Neural progenitor cell (in vitro differentiated cells): ENCODE data around the gene OR6K3. TPM values are rescaled to one million over a fixed set of nuclear protein-coding genes. Genes with fewer than 3 reads are reported as not detected.

Experiments used
- DNase-seq: peaks from one replicate; pipeline ENCODE4 v3.0.0-alpha.2; 2016; ENCODE audit warnings: low spot score
- H2AFZ ChIP-seq: fragments of 200-600 bp; sonication (generic); replicated peaks from 2 replicates; pipeline ENCODE4 v1.6.1; 2016; ENCODE audit warnings: antibody characterized with exemption
- H3F3A ChIP-seq: fragments of 200-600 bp; sonication (generic); 2 replicates; pipeline ENCODE4 v1.6.1; 2016; ENCODE audit warnings: antibody characterized with exemption, low read depth
- H3K27ac ChIP-seq: fragments of 200-600 bp; sonication (generic); 2 replicates; pipeline ENCODE4 v1.5.1; 2016; ENCODE audit warnings: mild to moderate bottlenecking
- H3K27me3 ChIP-seq: fragments of 200-600 bp; sonication (generic); 2 replicates; pipeline ENCODE4 v1.6.1; 2016; ENCODE audit warnings: mild to moderate bottlenecking, moderate library complexity
- H3K36me3 ChIP-seq: fragments of 200-600 bp; sonication (generic); 2 replicates; pipeline ENCODE4 v1.5.1; 2016
- H3K4me1 ChIP-seq: fragments of 200-600 bp; sonication (generic); 2 replicates; pipeline ENCODE4 v1.6.1; 2016; ENCODE audit warnings: mixed run types
- H3K4me2 ChIP-seq: fragments of 200-600 bp; sonication (generic); 2 replicates; pipeline ENCODE4 v1.6.1; 2016
- H3K4me3 ChIP-seq: fragments of 200-600 bp; sonication (generic); 2 replicates; pipeline ENCODE4 v1.5.1; 2016
- H3K79me2 ChIP-seq: fragments of 200-600 bp; sonication (generic); 2 replicates; pipeline ENCODE4 v1.6.1; 2016; ENCODE audit warnings: low read depth
- H3K9ac ChIP-seq: fragments of 200-600 bp; sonication (generic); 2 replicates; pipeline ENCODE4 v1.6.1; 2016
- H3K9me3 ChIP-seq: fragments of 200-600 bp; sonication (generic); 2 replicates; pipeline ENCODE4 v1.5.1; 2016; ENCODE audit warnings: low read depth
- H4K20me1 ChIP-seq: fragments of 200-600 bp; sonication (generic); 2 replicates; pipeline ENCODE4 v1.6.1; 2016; ENCODE audit warnings: low read depth
- H3K27ac Mint-ChIP-seq: 3 replicates; pipeline ENCODE4 v1.8.0; 2021; ENCODE audit warnings: mixed read lengths
- H3K27me3 Mint-ChIP-seq: 2 replicates; pipeline ENCODE4 v1.8.0; 2022; ENCODE audit warnings: low read depth, mild to moderate bottlenecking, inconsistent platforms, moderate library complexity, mixed read lengths; ENCODE audit not compliant: insufficient read depth
- H3K36me3 Mint-ChIP-seq: 3 replicates; pipeline ENCODE4 v1.8.0; 2021; ENCODE audit warnings: mixed read lengths
- H3K4me1 Mint-ChIP-seq: 3 replicates; pipeline ENCODE4 v1.8.0; 2021; ENCODE audit warnings: mixed read lengths
- H3K4me3 Mint-ChIP-seq: 3 replicates; pipeline ENCODE4 v1.8.0; 2021; ENCODE audit warnings: mild to moderate bottlenecking, moderate library complexity, mixed read lengths
- H3K9me3 Mint-ChIP-seq: 3 replicates; pipeline ENCODE4 v1.8.0; 2020; ENCODE audit warnings: mixed read lengths
- CTCF ChIP-seq: fragments of 200-600 bp; sonication (generic); IDR thresholded peaks from 2 replicates; pipeline ENCODE4 v1.5.1; 2017; ENCODE audit warnings: antibody characterized with exemption, mild to moderate bottlenecking
- EZH2 ChIP-seq: fragments of 200-600 bp; sonication (generic); IDR thresholded peaks from 2 replicates; pipeline ENCODE4 v1.6.1; 2017; ENCODE audit warnings: antibody characterized with exemption, mild to moderate bottlenecking, moderate library complexity
- EZH2phosphoT487 ChIP-seq: fragments of 200-600 bp; sonication (generic); IDR thresholded peaks from 2 replicates; pipeline ENCODE4 v1.6.1; 2017; ENCODE audit warnings: antibody characterized with exemption
- total RNA-seq: library from RNA; depleted of rRNA; stranded (reverse); fragments of >200 nt; gene quantifications from 2 replicates; pipeline ENCODE4 v1.2.3, GENCODE V29; 2015; ENCODE audit warnings: low replicate concordance

Gene OR6K3
- total RNA-seq, 1 donor from 2014 or later: not detected

GRCh38 chr1:158679289-158679688 lies 41.2 kb downstream of the OR6K3 start:
- Histone ChIP-seq H3K9me3 (no peaks in the 10 kb centered on the region), H3K4me1 (no peaks in the 10 kb centered on the region), H3K79me2 (no peaks in the 10 kb centered on the region), H3K9ac (no peak overlapping the region), H3K27ac (no peak overlapping the region), H3K4me3 (no peak overlapping the region), H2AFZ (no peak overlapping the region), H3K36me3 (no peaks in the 10 kb centered on the region), H4K20me1 (no peaks in the 10 kb centered on the region), H3K27me3 (no peaks in the 10 kb centered on the region), H3K4me2 (no peak overlapping the region), H3F3A (no peaks in the 10 kb centered on the region)
- no peak for DNase-seq
- Mint-ChIP-seq H3K9me3 (no peaks in the 10 kb centered on the region), H3K27ac (no peak overlapping the region), H3K27me3 (no peaks in the 10 kb centered on the region), H3K36me3 (no peaks in the 10 kb centered on the region), H3K4me3 (no peak overlapping the region), H3K4me1 (no peaks in the 10 kb centered on the region)
- no peak for TF ChIP-seq EZH2phosphoT487
- TF ChIP-seq EZH2: no peak
- no peak for TF ChIP-seq CTCF

GRCh38 chr1:158675563-158676323 lies 44.8 kb downstream of the OR6K3 start:
- Histone ChIP-seq H3K4me2 (no peak overlapping the region), H3K4me3 (no peak overlapping the region), H3K9me3 (no peaks in the 10 kb centered on the region), H3K27ac (no peak overlapping the region), H3F3A (no peaks in the 10 kb centered on the region), H3K36me3 (no peaks in the 10 kb centered on the region), H3K27me3 (no peaks in the 10 kb centered on the region), H3K4me1 (no peaks in the 10 kb centered on the region), H3K9ac (no peak overlapping the region), H3K79me2 (no peaks in the 10 kb centered on the region), H2AFZ (no peak overlapping the region), H4K20me1 (no peaks in the 10 kb centered on the region)
- TF ChIP-seq CTCF (no peak), EZH2 (no peak), EZH2phosphoT487 (no peak)
- no peaks in the 10 kb centered on the region for H3K36me3 Mint-ChIP-seq
- H3K27me3 Mint-ChIP-seq: no peaks in the 10 kb centered on the region
- DNase-seq: no peak
- H3K27ac Mint-ChIP-seq: no peak overlapping the region
- H3K4me3 Mint-ChIP-seq: no peak overlapping the region
- H3K9me3 Mint-ChIP-seq: no peaks in the 10 kb centered on the region
- H3K4me1 Mint-ChIP-seq: no peaks in the 10 kb centered on the region

GRCh38 chr1:158674302-158674701 lies 46.2 kb downstream of the OR6K3 start:
- Histone ChIP-seq H3K4me1 (no peaks in the 10 kb centered on the region), H3K79me2 (no peaks in the 10 kb centered on the region), H3K9ac (no peak overlapping the region), H3K4me2 (no peak overlapping the region), H4K20me1 (no peaks in the 10 kb centered on the region), H2AFZ (no peak overlapping the region), H3K27me3 (no peaks in the 10 kb centered on the region), H3K36me3 (no peaks in the 10 kb centered on the region), H3F3A (no peaks in the 10 kb centered on the region), H3K4me3 (no peak overlapping the region), H3K27ac (no peak overlapping the region), H3K9me3 (no peaks in the 10 kb centered on the region)
- Mint-ChIP-seq H3K4me1 (no peaks in the 10 kb centered on the region), H3K27ac (no peak overlapping the region), H3K9me3 (no peaks in the 10 kb centered on the region), H3K36me3 (no peaks in the 10 kb centered on the region), H3K27me3 (no peaks in the 10 kb centered on the region), H3K4me3 (no peak overlapping the region)
- no peak for DNase-seq
- TF ChIP-seq CTCF: no peak
- TF ChIP-seq EZH2phosphoT487: no peak
- TF ChIP-seq EZH2: no peak

Other genes with a start within 250 kb of the OR6K3 start
- not detected in 2 replicates for gene OR10R2, start 248.5 kb downstream of the OR6K3 start, total RNA-seq
- gene OR6Y1, start 166.3 kb downstream of the OR6K3 start, total RNA-seq: not detected in 2 replicates
- not detected in 2 replicates for gene OR6P1, start 150.1 kb downstream of the OR6K3 start, total RNA-seq
- not detected in 2 replicates for gene OR10X1, start 140.8 kb downstream of the OR6K3 start, total RNA-seq
- not detected in 2 replicates for gene OR10Z1, start 115.5 kb downstream of the OR6K3 start, total RNA-seq
- gene SPTA1, start 34.0 kb downstream of the OR6K3 start, total RNA-seq: not detected in 2 replicates
- gene OR6K2, start 20.1 kb downstream of the OR6K3 start, total RNA-seq: not detected in 2 replicates
- gene OR6K6, start 34.0 kb upstream of the OR6K3 start, total RNA-seq: not detected in 2 replicates
- gene OR6N1, start 51.5 kb upstream of the OR6K3 start, total RNA-seq: not detected in 2 replicates
- not detected in 2 replicates for gene OR6N2, start 60.5 kb upstream of the OR6K3 start, total RNA-seq
- not detected in 2 replicates for gene MNDA, start 110.6 kb upstream of the OR6K3 start, total RNA-seq
- not detected in 2 replicates for gene PYHIN1, start 210.8 kb upstream of the OR6K3 start, total RNA-seq